Stomach (tissue), 4 donors: ENCODE results near the gene LYRM4.

ENCODE experiments used
- EP300 ChIP-seq: sonication (generic); formaldehyde crosslinking; IDR thresholded peaks from one replicate; pipeline ENCODE4 v1.6.1; 2017; ENCODE audit warnings: antibody characterized with exemption
- POLR2AphosphoS5 ChIP-seq, 3 donors: sonication (generic); formaldehyde crosslinking; IDR thresholded peaks; one replicate each; pipeline ENCODE4 v1.6.1; 2016; ENCODE audit warnings: antibody characterized with exemption in 3 of 3
- TF ChIP-seq, protein P1 (sequence below), 7 experiments: fragments of 450-650 bp in 4 of 7; fragments of 200-600 bp in 3 of 7; sonication (generic) in 3 of 7; IDR thresholded peaks; one replicate each; pipeline ENCODE4 v1.5.1; 2016 to 2019; ENCODE audit warnings: antibody characterized with exemption in 7 of 7, control low read depth in 2 of 7, mild to moderate bottlenecking in 1 of 7

DNA sequence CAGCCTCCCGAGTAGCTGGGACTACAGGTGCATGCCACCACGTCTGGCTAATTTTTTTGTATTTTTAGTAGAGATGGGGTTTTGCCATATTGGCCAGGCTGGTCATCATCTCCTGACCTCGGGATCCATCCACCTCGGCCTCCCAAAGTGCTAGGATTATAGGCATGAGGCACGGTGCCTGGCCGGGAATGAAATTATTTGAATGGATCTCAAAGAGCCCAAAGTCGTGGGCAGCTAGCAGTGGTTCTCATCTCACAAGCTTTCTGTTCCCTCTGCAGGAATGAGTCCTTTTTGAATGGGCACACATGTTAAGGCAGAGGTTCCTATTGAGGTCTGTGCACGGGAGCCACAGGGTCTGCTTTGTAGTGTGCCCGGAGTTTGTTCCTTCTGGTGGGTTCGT, 140.7 kb downstream of the LYRM4 start:
- TF ChIP-seq, protein P1, sequence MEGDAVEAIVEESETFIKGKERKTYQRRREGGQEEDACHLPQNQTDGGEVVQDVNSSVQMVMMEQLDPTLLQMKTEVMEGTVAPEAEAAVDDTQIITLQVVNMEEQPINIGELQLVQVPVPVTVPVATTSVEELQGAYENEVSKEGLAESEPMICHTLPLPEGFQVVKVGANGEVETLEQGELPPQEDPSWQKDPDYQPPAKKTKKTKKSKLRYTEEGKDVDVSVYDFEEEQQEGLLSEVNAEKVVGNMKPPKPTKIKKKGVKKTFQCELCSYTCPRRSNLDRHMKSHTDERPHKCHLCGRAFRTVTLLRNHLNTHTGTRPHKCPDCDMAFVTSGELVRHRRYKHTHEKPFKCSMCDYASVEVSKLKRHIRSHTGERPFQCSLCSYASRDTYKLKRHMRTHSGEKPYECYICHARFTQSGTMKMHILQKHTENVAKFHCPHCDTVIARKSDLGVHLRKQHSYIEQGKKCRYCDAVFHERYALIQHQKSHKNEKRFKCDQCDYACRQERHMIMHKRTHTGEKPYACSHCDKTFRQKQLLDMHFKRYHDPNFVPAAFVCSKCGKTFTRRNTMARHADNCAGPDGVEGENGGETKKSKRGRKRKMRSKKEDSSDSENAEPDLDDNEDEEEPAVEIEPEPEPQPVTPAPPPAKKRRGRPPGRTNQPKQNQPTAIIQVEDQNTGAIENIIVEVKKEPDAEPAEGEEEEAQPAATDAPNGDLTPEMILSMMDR (IDR thresholded peaks at IDR 0.05) = no peak
- TF ChIP-seq EP300 = no peak
- TF ChIP-seq POLR2AphosphoS5 (IDR thresholded peaks at IDR 0.05) = no peak
